ENCODE data around the gene JMJD7.

JMJD7 gene

GRCh38 chr15:41866263-41866703 is 38.4 kb downstream of the JMJD7 start:
- DNase-seq (ENCODE audit: low read depth): no peak

GRCh38 chr15:41866872-41867579 is 39.1 kb downstream of the JMJD7 start:
- DNase-seq (ENCODE audit: low read depth): no peak

- no peak for DNase-seq (ENCODE audit: low read depth)
Observed at GRCh38 chr15:41868321-41868720, 40.4 kb downstream of the JMJD7 start.

GRCh38 chr15:41869770-41870688 is 42.1 kb downstream of the JMJD7 start:
- no peak for DNase-seq (ENCODE audit: low read depth)

GRCh38 chr15:41870689-41871081 is 42.8 kb downstream of the JMJD7 start:
- no peak for DNase-seq (ENCODE audit: low read depth)

- no peak for DNase-seq (ENCODE audit: low read depth)
Observed at GRCh38 chr15:41871175-41871905, 43.4 kb downstream of the JMJD7 start.

GRCh38 chr15:41872166-41872747 is 44.4 kb downstream of the JMJD7 start:
- DNase-seq (ENCODE audit: low read depth): no peak

GRCh38 chr15:41873711-41874110 is 45.8 kb downstream of the JMJD7 start:
- DNase-seq (ENCODE audit: low read depth): no peak

- DNase-seq (ENCODE audit: low read depth): no peak
Observed at GRCh38 chr15:41874736-41875135, 46.8 kb downstream of the JMJD7 start.

- DNase-seq (ENCODE audit: low read depth): no peak
Observed at GRCh38 chr15:41876007-41876406, 48.1 kb downstream of the JMJD7 start.

GRCh38 chr15:41876689-41877088 is 48.8 kb downstream of the JMJD7 start:
- DNase-seq (ENCODE audit: low read depth): no peak

- no peak for DNase-seq (ENCODE audit: low read depth)
Observed at GRCh38 chr15:41877631-41878354, 49.9 kb downstream of the JMJD7 start.

GRCh38 chr15:41878355-41878699 is 50.4 kb downstream of the JMJD7 start:
- DNase-seq (ENCODE audit: low read depth): no peak

GRCh38 chr15:41879321-41879845 is 51.5 kb downstream of the JMJD7 start:
- no peak for DNase-seq (ENCODE audit: low read depth)

GRCh38 chr15:41880156-41880877 is 52.4 kb downstream of the JMJD7 start:
- no peak for DNase-seq (ENCODE audit: low read depth)

- no peak for DNase-seq (ENCODE audit: low read depth)
Observed at GRCh38 chr15:41881086-41881485, 53.2 kb downstream of the JMJD7 start.

GRCh38 chr15:41881550-41881919 is 53.6 kb downstream of the JMJD7 start:
- DNase-seq (ENCODE audit: low read depth): no peak

GRCh38 chr15:41881920-41882688 is 54.2 kb downstream of the JMJD7 start:
- DNase-seq (ENCODE audit: low read depth): no peak

- DNase-seq (ENCODE audit: low read depth): no peak
Observed at GRCh38 chr15:41882689-41883483, 55.0 kb downstream of the JMJD7 start.

Data from stimulated activated CD8-positive, alpha-beta memory T cell treated with anti-CD3 and anti-CD28 coated beads, Interleukin-7, amount 100 ng/mL, for 24 hours (primary cell).